SU-DHL-6 (cell line): Measurements from ENCODE around the gene RBL2.

ENCODE experiments used
- H2AFZ ChIP-seq: fragments of 200-600 bp; sonication (generic); 2 replicates; pipeline ENCODE4 v1.6.1; 2014; ENCODE audit warnings: low read depth, mild to moderate bottlenecking, moderate library complexity, mixed read lengths, antibody characterized with exemption, low read length; ENCODE audit not compliant: severe bottlenecking
- H3F3A ChIP-seq: fragments of 200-600 bp; shearing (Covaris generic); 2 replicates; pipeline ENCODE4 v1.6.0; 2016; ENCODE audit warnings: antibody characterized with exemption, mild to moderate bottlenecking; ENCODE audit not compliant: insufficient read depth
- H3K27ac ChIP-seq: fragments of 200-600 bp; sonication (generic); 2 replicates; pipeline ENCODE4 v1.5.1; 2016; ENCODE audit warnings: low read depth, mild to moderate bottlenecking, low read length, moderate library complexity, mixed read lengths
- H3K27me3 ChIP-seq: fragments of 200-600 bp; sonication (generic), shearing (Covaris generic); 2 replicates; pipeline ENCODE4 v1.6.0; 2014; ENCODE audit warnings: mild to moderate bottlenecking, low read length
- H3K36me3 ChIP-seq: fragments of 200-600 bp; sonication (generic); 2 replicates; pipeline ENCODE4 v1.6.1; 2014; ENCODE audit warnings: mild to moderate bottlenecking, low read length, mixed read lengths
- H3K4me2 ChIP-seq: fragments of 300-600, 200-600 bp; shearing (Covaris generic), sonication (generic); 2 replicates; pipeline ENCODE4 v1.6.0; 2014; ENCODE audit warnings: low read length, low read depth, mild to moderate bottlenecking; ENCODE audit not compliant: poor library complexity, severe bottlenecking
- H3K4me3 ChIP-seq: fragments of 200-600 bp; sonication (generic); 2 replicates; pipeline ENCODE4 v1.5.1; 2014; ENCODE audit warnings: antibody characterized with exemption, low read length, mild to moderate bottlenecking, mixed read lengths; ENCODE audit not compliant: insufficient read depth, poor library complexity, severe bottlenecking
- H3K79me2 ChIP-seq: fragments of 200-600 bp; sonication (generic); 2 replicates; pipeline ENCODE4 v1.6.1; 2014; ENCODE audit warnings: mild to moderate bottlenecking, low read length, moderate library complexity; ENCODE audit not compliant: insufficient read depth
- H3K9ac ChIP-seq: fragments of 200-600 bp; sonication (generic); 2 replicates; pipeline ENCODE4 v1.7.0; 2014; ENCODE audit warnings: mild to moderate bottlenecking, low read length
- H3K9me2 ChIP-seq: fragments of 200-600 bp; sonication (generic); replicated peaks from 2 replicates; pipeline ENCODE4 v1.6.1; 2014; ENCODE audit warnings: low read length; ENCODE audit not compliant: insufficient read depth
- H3K9me3 ChIP-seq: fragments of 200-600 bp; sonication (generic); 2 replicates; pipeline ENCODE4 v1.6.1; 2014; ENCODE audit warnings: low read length, mixed read lengths; ENCODE audit not compliant: insufficient read depth
- H4K20me1 ChIP-seq: fragments of 200-600 bp; sonication (generic); 2 replicates; pipeline ENCODE4 v1.6.1; 2014; ENCODE audit warnings: low read depth, mild to moderate bottlenecking, antibody characterized with exemption, low read length, moderate library complexity, mixed read lengths
- EZH2phosphoT487 ChIP-seq: fragments of 200-600 bp; sonication (generic), shearing (Covaris generic); conservative IDR thresholded peaks from 2 replicates; pipeline ENCODE4 v1.6.1; 2018; ENCODE audit warnings: mild to moderate bottlenecking, antibody characterized with exemption, low read length, moderate library complexity, mixed read lengths
- TF ChIP-seq, protein P1 (sequence below): fragments of 200-600 bp; sonication (generic); IDR thresholded peaks from one replicate; pipeline ENCODE4 v1.5.1; 2017; ENCODE audit warnings: antibody characterized with exemption, mild to moderate bottlenecking, low read length, moderate library complexity; ENCODE audit not compliant: insufficient read depth, poor library complexity, severe bottlenecking

RBL2 gene

DNA sequence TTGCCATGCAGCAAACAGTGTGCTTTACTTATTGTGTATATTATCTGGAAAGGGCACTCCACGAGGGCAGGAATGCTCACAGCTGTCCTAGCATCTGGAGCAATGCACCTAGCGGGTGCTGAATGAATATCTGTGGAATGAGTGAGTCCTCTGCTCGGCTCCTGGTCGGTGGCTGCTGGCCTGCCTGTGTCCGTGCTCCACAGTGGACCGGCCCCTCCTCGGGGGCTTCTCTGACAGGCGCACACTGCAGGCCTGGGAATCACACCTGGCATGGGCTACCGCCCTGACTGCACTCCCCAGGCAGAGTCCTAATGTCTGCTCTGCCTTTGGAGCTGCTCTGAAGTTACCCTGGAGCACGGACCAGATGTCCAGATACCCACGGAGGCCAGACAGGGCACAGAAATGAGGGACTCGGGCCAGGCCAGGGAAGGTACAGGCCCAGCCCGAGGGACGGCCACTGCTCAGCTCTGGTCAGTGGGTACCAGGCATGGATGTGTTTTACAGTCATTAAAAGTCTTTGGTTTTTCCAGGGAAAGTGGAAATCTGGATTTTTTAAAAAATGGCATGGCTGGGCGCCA lies 89.8 kb downstream of the RBL2 start:
- H2AFZ ChIP-seq = no peak overlapping the region
- no peaks in the 10 kb centered on the region for H3K9me3 ChIP-seq
- no peak overlapping the region for H3K4me3 ChIP-seq
- H3K27me3 ChIP-seq = no peaks in the 10 kb centered on the region
- TF ChIP-seq EZH2phosphoT487 = no peak
- TF ChIP-seq, protein P1, sequence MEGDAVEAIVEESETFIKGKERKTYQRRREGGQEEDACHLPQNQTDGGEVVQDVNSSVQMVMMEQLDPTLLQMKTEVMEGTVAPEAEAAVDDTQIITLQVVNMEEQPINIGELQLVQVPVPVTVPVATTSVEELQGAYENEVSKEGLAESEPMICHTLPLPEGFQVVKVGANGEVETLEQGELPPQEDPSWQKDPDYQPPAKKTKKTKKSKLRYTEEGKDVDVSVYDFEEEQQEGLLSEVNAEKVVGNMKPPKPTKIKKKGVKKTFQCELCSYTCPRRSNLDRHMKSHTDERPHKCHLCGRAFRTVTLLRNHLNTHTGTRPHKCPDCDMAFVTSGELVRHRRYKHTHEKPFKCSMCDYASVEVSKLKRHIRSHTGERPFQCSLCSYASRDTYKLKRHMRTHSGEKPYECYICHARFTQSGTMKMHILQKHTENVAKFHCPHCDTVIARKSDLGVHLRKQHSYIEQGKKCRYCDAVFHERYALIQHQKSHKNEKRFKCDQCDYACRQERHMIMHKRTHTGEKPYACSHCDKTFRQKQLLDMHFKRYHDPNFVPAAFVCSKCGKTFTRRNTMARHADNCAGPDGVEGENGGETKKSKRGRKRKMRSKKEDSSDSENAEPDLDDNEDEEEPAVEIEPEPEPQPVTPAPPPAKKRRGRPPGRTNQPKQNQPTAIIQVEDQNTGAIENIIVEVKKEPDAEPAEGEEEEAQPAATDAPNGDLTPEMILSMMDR = no peak
- no peaks in the 10 kb centered on the region for H3K9me2 ChIP-seq
- H3K27ac ChIP-seq = no peak overlapping the region
- H3K9ac ChIP-seq = no peak overlapping the region
- no peaks in the 10 kb centered on the region for H3F3A ChIP-seq
- no peaks in the 10 kb centered on the region for H3K36me3 ChIP-seq
- no peak overlapping the region for H3K4me2 ChIP-seq
- no peaks in the 10 kb centered on the region for H4K20me1 ChIP-seq
- H3K79me2 ChIP-seq = no peaks in the 10 kb centered on the region

DNA sequence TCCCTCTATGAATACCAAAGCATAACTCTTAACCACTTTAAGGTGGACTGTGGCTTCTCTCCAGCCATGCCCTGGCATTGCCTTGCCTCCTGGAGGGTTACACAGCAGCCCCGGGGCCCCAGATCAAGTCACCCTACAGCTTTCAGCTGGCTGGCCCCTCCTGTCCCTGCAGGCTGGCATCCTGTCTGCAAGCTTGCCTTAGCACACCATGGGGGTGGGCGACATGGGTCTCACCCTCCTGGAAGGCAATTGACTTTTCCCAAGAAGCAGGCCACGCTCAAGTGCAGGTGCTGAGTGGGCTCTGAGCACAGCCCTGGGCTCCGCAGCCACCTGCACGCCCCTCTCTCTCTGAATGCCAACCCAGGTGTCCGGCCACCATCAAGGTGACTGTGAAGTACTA lies 94.5 kb downstream of the RBL2 start:
- H3F3A ChIP-seq = no peaks in the 10 kb centered on the region
- no peak overlapping the region for H2AFZ ChIP-seq
- H4K20me1 ChIP-seq = no peaks in the 10 kb centered on the region
- no peak overlapping the region for H3K4me3 ChIP-seq
- no peaks in the 10 kb centered on the region for H3K27me3 ChIP-seq
- no peak overlapping the region for H3K27ac ChIP-seq
- no peaks in the 10 kb centered on the region for H3K9me3 ChIP-seq
- H3K79me2 ChIP-seq = no peaks in the 10 kb centered on the region
- no peak overlapping the region for H3K4me2 ChIP-seq
- no peak overlapping the region for H3K9ac ChIP-seq
- no peaks in the 10 kb centered on the region for H3K36me3 ChIP-seq
- TF ChIP-seq, protein P1 = no peak
- TF ChIP-seq EZH2phosphoT487 = no peak
- H3K9me2 ChIP-seq = no peaks in the 10 kb centered on the region

DNA sequence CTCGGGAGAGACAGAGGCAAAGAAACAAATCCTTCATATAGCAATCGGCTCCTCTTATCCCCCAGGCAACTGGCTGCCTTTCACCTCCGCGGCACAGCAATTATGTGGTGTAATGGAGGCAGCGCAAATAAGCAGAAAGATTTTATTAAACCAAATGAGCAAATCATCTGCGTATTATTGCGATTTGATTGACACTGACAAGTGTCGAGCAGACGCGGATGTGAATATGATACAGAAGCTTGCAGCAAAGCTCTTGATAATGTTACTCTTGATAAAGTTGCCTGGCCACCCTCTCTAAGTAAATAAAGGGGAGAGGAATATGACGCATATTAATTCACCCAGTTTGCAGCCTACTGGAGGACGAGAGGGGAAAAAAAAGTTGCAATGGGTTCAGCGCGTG lies 95.2 kb downstream of the RBL2 start:
- Histone ChIP-seq H3K4me3 (no peak overlapping the region), H3K9me2 (no peaks in the 10 kb centered on the region), H3K9ac (no peak overlapping the region), H3K27me3 (no peaks in the 10 kb centered on the region), H2AFZ (no peak overlapping the region), H3F3A (no peaks in the 10 kb centered on the region), H3K79me2 (no peaks in the 10 kb centered on the region), H3K4me2 (no peak overlapping the region), H3K27ac (no peak overlapping the region), H3K36me3 (no peaks in the 10 kb centered on the region), H3K9me3 (no peaks in the 10 kb centered on the region), H4K20me1 (no peaks in the 10 kb centered on the region)
- no peak for TF ChIP-seq EZH2phosphoT487
- TF ChIP-seq, protein P1 = no peak

DNA sequence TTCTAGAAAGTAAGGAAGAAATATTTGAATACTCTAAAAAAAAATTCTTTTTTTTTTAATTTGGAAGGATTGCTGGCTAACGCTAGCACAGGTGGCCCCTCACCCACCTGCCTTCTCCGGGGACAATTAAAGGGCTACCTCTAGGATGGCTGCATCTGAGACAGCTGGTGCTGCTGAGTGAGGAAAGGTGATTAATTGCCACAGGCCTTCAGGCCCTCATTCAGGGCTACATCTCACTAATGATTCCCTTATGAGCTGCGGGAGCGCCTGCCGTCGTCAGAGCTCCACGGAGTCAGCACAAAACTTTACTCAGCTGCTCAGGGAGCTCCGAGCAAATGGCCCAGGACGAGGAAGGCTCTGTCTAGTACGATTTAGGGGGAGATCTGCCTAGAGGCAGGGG lies 95.8 kb downstream of the RBL2 start:
- H3K27me3 ChIP-seq = no peaks in the 10 kb centered on the region
- H4K20me1 ChIP-seq = no peaks in the 10 kb centered on the region
- no peak for TF ChIP-seq EZH2phosphoT487
- TF ChIP-seq, protein P1 = no peak
- H3K36me3 ChIP-seq = no peaks in the 10 kb centered on the region
- H3K27ac ChIP-seq = no peak overlapping the region
- no peaks in the 10 kb centered on the region for H3K9me2 ChIP-seq
- no peak overlapping the region for H3K4me2 ChIP-seq
- no peaks in the 10 kb centered on the region for H3K79me2 ChIP-seq
- H3K9ac ChIP-seq = no peak overlapping the region
- H3F3A ChIP-seq = no peaks in the 10 kb centered on the region
- no peak overlapping the region for H3K4me3 ChIP-seq
- no peaks in the 10 kb centered on the region for H3K9me3 ChIP-seq
- no peak overlapping the region for H2AFZ ChIP-seq
